GM18870 (cell line): Measurements from ENCODE around the gene SLC35F3.
A peak's percentile ranks its signal among the peaks of the same experiment; 100 is the strongest.

ENCODE experiments used
- ATAC-seq: cut with Tn5 transposase; IDR thresholded peaks from one replicate; pipeline ENCODE4 v1.9.1; 2021; ENCODE audit warnings: moderate library complexity; ENCODE audit not compliant: unreplicated experiment

SLC35F3 gene

GRCh38 chr1:234309243-234309597, 404.7 kb downstream of the SLC35F3 start:
- ATAC-seq: no peak

GRCh38 chr1:234309598-234310459, 405.4 kb downstream of the SLC35F3 start:
- peak; percentile 73 for ATAC-seq

GRCh38 chr1:234310460-234310817, 406.0 kb downstream of the SLC35F3 start:
- ATAC-seq: no peak

- ATAC-seq: no peak
Observed at GRCh38 chr1:234311414-234311813, 406.9 kb downstream of the SLC35F3 start.

GRCh38 chr1:234313171-234313570, 408.7 kb downstream of the SLC35F3 start:
- no peak for ATAC-seq

- ATAC-seq: no peak
Observed at GRCh38 chr1:234315091-234315541, 410.6 kb downstream of the SLC35F3 start.

DNA sequence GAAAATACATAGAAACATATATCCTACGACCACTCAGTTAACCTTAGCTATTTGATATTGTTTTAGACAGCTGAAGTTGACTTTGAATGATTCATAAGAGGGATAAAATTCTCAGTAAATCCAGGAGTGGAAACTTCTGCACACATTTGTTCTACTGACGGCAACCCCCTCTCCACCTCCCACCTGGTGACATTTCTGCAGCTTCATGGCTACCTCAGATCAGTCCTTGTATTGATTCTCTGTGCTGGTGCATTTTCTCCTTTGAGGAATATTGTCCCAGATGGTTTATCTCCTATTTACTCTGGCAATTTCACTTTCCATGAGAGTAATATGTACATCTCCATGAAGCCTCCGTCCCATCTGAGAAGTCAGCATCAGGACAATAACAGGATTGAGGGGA, 411.1 kb downstream of the SLC35F3 start:
- no peak for ATAC-seq

DNA sequence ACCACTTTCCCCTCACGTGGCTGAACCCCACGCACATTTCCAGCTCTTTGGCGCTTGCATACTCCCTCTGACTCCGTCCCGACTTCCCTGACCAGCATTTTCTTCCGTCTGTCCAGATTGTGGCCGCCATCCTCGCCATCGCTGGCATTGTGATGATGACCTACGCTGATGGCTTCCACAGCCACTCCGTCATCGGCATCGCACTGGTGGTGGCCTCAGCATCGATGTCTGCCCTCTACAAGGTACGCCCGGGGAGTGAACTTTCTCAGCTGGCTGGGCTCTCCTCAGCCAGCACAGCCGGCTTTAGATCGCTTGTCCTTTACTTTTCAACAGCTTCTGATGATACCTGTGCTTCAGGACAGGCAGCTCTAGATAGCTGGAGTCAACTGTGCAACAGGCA, 412.0 kb downstream of the SLC35F3 start:
- ATAC-seq: no peak

DNA sequence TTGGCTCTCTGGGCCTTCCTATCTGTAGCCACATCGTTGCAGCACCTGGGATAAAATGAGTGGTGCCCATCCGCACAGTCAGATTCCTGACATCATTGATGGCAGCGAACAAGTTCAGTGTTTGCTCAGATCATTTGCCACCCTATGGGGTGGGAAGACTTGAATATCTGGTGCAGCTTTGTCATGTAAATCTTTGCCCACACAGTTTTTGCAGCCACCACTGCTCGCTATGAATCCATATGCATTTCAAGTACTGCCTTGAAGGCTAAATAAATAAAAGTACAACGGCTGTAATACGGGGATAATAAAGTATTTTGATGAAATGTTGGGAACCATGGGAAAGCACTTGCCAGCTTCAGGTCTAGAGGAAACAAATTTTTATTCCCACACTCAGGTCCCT, 412.5 kb downstream of the SLC35F3 start:
- no peak for ATAC-seq

GRCh38 chr1:234320069-234320468, 415.6 kb downstream of the SLC35F3 start:
- ATAC-seq: no peak

GRCh38 chr1:234320549-234320948, 416.1 kb downstream of the SLC35F3 start:
- ATAC-seq: no peak

GRCh38 chr1:234321231-234321630, 416.8 kb downstream of the SLC35F3 start:
- ATAC-seq: no peak

- no peak for ATAC-seq
Observed at GRCh38 chr1:234322097-234322496, 417.6 kb downstream of the SLC35F3 start.

GRCh38 chr1:234322979-234323378, 418.5 kb downstream of the SLC35F3 start:
- ATAC-seq: no peak

GRCh38 chr1:234324821-234325220, 420.3 kb downstream of the SLC35F3 start:
- ATAC-seq: no peak

DNA sequence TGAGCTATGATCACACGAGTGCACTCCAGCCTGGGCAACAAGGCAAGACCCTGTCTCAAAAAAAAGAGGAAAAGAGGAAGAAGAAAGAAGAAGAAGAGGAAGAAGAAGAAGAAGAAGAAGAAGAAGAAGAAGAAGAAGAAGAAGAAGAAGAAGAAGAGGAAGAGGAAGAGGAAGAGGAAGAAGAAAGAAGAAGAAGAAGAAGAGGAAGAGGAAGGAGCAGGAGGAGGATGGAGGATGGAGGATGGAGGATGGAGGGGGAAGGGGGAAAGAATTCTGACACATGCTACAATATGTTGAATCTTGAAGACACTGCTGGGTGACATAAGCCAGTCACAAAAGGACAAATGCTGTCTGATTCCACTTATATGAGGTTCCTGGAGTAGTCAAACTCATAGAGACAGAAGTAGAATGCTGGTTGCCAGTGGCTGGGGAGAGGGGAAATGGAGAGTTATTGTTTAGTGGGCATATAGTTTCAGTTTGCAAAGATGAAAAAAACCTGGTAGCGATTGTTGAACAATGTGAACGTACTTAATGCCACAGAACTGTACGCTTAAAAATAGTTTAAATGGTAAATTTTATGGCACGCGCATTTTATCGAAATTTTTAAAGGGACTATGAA, 421.5 kb downstream of the SLC35F3 start:
- ATAC-seq: no peak

GRCh38 chr1:234326497-234327366, 422.3 kb downstream of the SLC35F3 start:
- peak; percentile 63 for ATAC-seq

DNA sequence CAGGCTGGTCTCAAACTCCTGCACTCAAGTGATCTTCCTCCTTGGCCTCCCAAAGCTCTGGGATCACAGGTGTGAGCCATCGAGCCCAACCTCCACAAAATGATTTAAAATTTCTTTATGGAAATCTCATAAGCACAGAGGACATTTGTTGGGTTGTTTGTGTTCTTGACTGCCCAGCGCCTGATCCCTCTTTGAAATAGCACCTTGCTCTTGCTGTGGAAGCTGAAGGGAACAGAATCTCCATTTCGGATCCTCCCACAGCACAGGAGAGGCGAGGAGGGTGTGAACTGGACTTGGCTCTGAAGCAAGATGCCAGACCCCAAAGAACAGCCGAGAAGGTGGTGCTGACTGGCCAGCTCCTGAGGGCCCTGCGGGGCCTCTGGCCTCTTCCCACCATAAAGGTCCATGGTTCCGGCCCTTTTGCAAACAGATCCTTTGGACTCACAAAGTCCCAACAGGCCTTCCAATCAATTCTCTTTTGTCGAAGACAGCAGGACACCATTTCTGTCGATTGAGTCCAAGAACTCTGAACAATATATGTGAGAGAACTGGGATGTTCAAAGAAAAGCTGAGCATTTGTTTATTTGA, 423.2 kb downstream of the SLC35F3 start:
- no peak for ATAC-seq

DNA sequence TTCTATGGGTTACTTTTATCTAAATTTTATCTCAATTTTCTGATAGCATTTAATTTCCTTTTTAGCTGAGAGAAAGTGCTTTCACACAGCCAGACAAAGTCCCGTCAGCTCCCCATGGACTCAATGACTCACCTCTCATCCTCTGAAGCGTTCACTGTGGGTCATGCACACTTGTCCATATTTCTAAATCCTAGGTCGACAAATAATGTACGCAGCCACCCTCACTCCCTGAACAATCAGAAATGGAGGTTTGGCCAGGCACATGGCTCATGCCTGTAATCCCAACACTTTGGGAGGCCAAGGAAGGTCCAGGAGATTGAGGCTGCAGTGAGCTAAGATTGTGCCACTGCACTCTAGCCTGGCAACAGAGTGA, 426.4 kb downstream of the SLC35F3 start:
- no peak for ATAC-seq

- ATAC-seq: no peak
Observed at GRCh38 chr1:234331507-234331906, 427.0 kb downstream of the SLC35F3 start.

- no peak for ATAC-seq
Observed at GRCh38 chr1:234336359-234336758, 431.9 kb downstream of the SLC35F3 start.
